ENCODE results near the gene KCNK13. TPM values are rescaled to one million over a fixed set of nuclear protein-coding genes. Genes with fewer than 3 reads are reported as not detected.
"Not testable (repeated sequence)": the region's sequence is repeated elsewhere in the genome, so short reads cannot be mapped to it uniquely, and the experiment has no call there.

The KCNK13 gene
- total RNA-seq, 2 donors from 2014 or later, result 0.50 to 0.61 TPM

GRCh38 chr14:90201344-90201743, 139.6 kb downstream of the KCNK13 start:
- Mint-ChIP-seq H3K36me3 (no peaks in the 10 kb centered on the region), H3K27ac (no peak overlapping the region), H3K4me3 (no peak overlapping the region), H3K9me3 (no peaks in the 10 kb centered on the region), H3K4me1 (ENCODE audit: low read depth in 2 of 2) (no peaks in the 10 kb centered on the region), H3K27me3 (peaks cover 29 to 37% of the 10 kb centered on the region in 2 donors)
- no peak for ATAC-seq
- DNase-seq (ENCODE audit: low spot score), result no peak

GRCh38 chr14:90204516-90204915, 142.7 kb downstream of the KCNK13 start:
- DNase-seq (ENCODE audit: low spot score) (no peak), ATAC-seq (no peak)
- no peak overlapping the region for H3K4me3 Mint-ChIP-seq
- H3K4me1 Mint-ChIP-seq (ENCODE audit: low read depth in 2 of 2), result no peaks in the 10 kb centered on the region
- H3K27ac Mint-ChIP-seq, result no peak overlapping the region
- peaks cover 18 to 25% of the 10 kb centered on the region in 2 donors for H3K27me3 Mint-ChIP-seq
- no peaks in the 10 kb centered on the region for H3K36me3 Mint-ChIP-seq
- H3K9me3 Mint-ChIP-seq, result no peaks in the 10 kb centered on the region

- ATAC-seq (no peak), DNase-seq (ENCODE audit: low spot score) (no peak)
Measured at GRCh38 chr14:90213099-90213748, 151.4 kb downstream of the KCNK13 start.

GRCh38 chr14:90228478-90228877, 166.7 kb downstream of the KCNK13 start:
- Mint-ChIP-seq H3K4me1 (ENCODE audit: low read depth in 2 of 2) (no peaks in the 10 kb centered on the region), H3K27me3 (peaks cover 22 to 43% of the 10 kb centered on the region in 2 donors), H3K9me3 (no peaks in the 10 kb centered on the region), H3K27ac (no peak overlapping the region), H3K4me3 (no peak overlapping the region), H3K36me3 (no peaks in the 10 kb centered on the region)
- ATAC-seq (no peak), DNase-seq (ENCODE audit: low spot score) (no peak)

More at GRCh38 chr14:90213099-90213748, 151.4 kb downstream of the KCNK13 start:
- Mint-ChIP-seq H3K9me3 (no peaks in the 10 kb centered on the region), H3K4me3 (no peak overlapping the region), H3K27ac (no peak overlapping the region), H3K36me3 (no peaks in the 10 kb centered on the region), H3K27me3 (peaks cover 18 to 23% of the 10 kb centered on the region in 2 donors), H3K4me1 (ENCODE audit: low read depth in 2 of 2) (no peaks in the 10 kb centered on the region)

- not testable (repeated sequence) for H3K4me1 Mint-ChIP-seq (ENCODE audit: low read depth in 2 of 2); H3K36me3 Mint-ChIP-seq; DNase-seq (ENCODE audit: low spot score); H3K27ac Mint-ChIP-seq; H3K4me3 Mint-ChIP-seq; ATAC-seq; H3K9me3 Mint-ChIP-seq
- peaks cover 18 to 33% of the 10 kb centered on the region in 2 donors for H3K27me3 Mint-ChIP-seq
Measured at GRCh38 chr14:90229942-90230341, 168.1 kb downstream of the KCNK13 start.

Other genes starting within 250 kb of the KCNK13 start
- gene EFCAB11, start 107.3 kb upstream of the KCNK13 start, total RNA-seq, result 1 to 10 TPM; 4.8 to 7.5 TPM
- gene TDP1, start 106.1 kb upstream of the KCNK13 start, total RNA-seq, result 10 to 100 TPM; 50.0 to 77.9 TPM
- 100 to 1,000 TPM; 142 to 145 TPM for gene PSMC1, start 194.6 kb downstream of the KCNK13 start, total RNA-seq

All from natural killer cell treated with Interleukin-12 subunit alpha and Interleukin-12 subunit beta and Interleukin-15 and Interleukin-18, amount 100 ng/mL, for 72 hours (primary cell).